GM18861 (cell line): ENCODE data around the gene PCNX2.
"Not testable (repeated sequence)": the region's sequence is repeated elsewhere in the genome, so short reads cannot be mapped to it uniquely, and the experiment has no call there.

ENCODE experiments used
- ATAC-seq: cut with Tn5 transposase; IDR thresholded peaks from one replicate; pipeline ENCODE4 v1.9.1; 2021; ENCODE audit not compliant: unreplicated experiment

Gene PCNX2

DNA sequence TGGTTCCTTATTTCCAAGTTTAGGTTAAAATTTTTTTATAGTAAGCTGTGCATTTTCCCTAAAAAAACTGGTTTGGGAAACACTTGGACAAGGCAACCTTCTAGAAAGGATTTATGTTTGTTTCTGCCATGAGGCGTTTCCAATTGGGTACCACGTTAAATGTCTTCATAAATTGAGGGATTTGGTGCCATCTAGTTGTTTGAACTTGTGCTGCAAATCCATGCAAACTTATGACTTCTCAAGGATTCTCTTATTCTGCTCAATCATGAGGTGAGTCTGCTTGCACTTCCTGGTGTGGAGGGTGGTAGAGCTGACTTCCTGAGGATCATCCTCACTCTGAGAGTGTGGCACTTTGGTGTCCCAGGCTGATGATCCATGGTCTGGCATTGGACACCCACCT lies 123.3 kb downstream of the PCNX2 start:
- ATAC-seq: no peak

DNA sequence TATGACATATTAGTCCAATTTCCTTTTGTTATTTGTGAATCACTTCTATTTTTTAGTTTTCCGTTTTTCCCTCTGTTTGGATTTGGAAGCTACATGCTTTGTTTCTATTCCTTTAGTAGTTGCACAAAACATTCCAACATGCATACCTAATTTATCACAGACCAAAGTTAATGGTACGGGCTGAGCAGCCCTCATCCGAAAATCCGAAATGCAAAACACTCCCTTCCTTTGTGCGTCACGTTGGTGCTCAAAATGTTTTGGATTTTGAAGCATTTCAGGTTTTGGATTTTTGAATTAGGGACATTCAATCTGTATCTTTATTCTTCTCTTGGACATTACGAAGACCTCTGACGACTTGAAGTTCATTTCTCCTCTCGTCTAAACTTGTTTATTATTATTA lies 124.8 kb downstream of the PCNX2 start:
- ATAC-seq: no peak

DNA sequence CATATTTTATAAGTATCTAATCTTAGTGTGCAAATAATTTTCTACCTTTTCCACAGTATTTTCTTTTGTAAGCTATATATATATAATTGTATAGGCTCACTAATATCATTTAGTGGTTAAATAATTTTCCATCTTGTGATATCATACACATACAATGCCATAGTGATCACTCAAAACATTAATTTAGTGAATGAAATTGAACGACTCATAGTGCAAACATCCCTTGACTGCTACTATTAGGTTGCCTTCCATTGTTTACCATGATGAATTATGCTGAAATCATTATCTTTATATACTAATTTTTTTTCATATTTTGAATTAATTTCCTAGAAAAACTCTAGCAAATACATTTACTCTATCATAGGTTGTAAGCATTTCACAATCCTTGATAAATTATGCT lies 127.1 kb downstream of the PCNX2 start:
- ATAC-seq: no peak

DNA sequence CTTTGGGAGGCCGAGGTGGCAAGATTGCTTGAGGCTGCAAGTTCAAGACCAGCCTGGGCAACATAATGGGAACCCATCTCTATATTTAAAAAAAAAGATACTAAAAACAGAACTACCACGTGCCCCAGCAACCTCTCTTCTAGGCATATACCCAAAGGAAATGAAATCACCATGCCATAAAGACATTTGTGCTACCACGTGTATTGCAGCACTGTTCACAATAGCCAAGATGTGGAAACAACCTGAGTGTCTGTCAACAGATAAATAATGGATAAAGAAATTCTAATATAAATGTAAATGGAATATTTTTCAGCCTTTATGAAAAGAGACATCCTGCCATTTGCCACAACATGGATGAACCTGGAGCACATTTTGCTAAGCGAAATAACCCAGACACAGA lies 128.6 kb downstream of the PCNX2 start:
- no peak for ATAC-seq

GRCh38 chr1:233163696-233164095 lies 131.8 kb downstream of the PCNX2 start:
- ATAC-seq: no peak

GRCh38 chr1:233158322-233158721 lies 137.2 kb downstream of the PCNX2 start:
- no peak for ATAC-seq

GRCh38 chr1:233157245-233157644 lies 138.3 kb downstream of the PCNX2 start:
- ATAC-seq: no peak

- no peak for ATAC-seq
Observed at GRCh38 chr1:233151861-233152260, 143.7 kb downstream of the PCNX2 start.

DNA sequence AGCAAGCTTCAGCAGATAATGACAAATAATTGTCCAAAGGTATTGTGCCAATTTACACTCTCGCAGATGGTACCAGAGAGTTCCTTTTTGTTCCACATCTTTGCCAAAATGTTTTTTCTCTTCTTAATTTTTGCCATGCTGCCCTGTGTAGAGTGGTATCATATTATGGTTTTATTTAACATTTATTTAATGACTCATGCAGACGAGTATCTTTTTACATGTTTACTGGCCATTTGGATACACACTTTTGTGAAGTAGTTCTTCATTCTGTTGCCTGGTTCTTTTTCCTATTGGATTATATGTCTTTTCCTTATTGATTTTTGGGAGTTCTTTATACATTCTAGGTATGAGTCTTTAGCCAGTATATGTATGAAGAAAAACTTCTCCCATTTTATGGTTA lies 151.1 kb downstream of the PCNX2 start:
- ATAC-seq: no peak

- ATAC-seq: no peak
Observed at GRCh38 chr1:233143241-233143640, 152.3 kb downstream of the PCNX2 start.

- ATAC-seq: no peak
Observed at GRCh38 chr1:233140974-233141373, 154.6 kb downstream of the PCNX2 start.

GRCh38 chr1:233140499-233140898 lies 155.0 kb downstream of the PCNX2 start:
- ATAC-seq: no peak

- no peak for ATAC-seq
Observed at GRCh38 chr1:233138788-233139585, 156.5 kb downstream of the PCNX2 start.

- ATAC-seq: no peak
Observed at GRCh38 chr1:233135833-233136232, 159.7 kb downstream of the PCNX2 start.

- no peak for ATAC-seq
Observed at GRCh38 chr1:233132445-233132844, 163.1 kb downstream of the PCNX2 start.

- not testable (repeated sequence) for ATAC-seq
Observed at GRCh38 chr1:233129031-233129430, 166.5 kb downstream of the PCNX2 start.

GRCh38 chr1:233127157-233127556 lies 168.4 kb downstream of the PCNX2 start:
- ATAC-seq: no peak

- no peak for ATAC-seq
Observed at GRCh38 chr1:233122779-233123178, 172.7 kb downstream of the PCNX2 start.

DNA sequence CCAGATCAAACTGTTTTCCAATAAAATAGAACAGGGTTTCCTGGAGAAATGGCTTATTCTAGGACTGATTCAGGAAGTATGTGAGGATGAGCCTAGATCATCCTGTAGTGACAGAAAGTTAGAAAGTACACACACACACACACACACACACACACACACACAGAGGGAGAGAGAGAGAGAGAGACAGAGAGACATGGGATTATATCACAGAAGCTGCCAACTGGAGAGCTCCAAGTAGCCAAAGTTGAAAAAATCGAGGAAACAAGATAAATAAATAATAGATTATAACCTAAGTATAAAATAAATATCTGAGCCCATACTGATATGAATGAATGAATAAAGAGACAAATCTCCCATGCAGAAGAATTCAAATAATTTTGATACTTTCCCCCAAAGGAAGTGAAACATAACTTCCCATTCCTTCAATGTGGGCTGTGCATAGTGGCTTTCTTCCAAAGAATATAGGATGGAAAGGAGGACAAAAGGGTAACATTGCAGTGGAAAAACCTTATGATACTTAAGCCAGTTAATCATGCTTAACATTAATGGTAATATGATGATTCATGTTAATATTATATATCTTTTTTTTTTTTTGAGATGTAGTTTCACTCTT lies 173.5 kb downstream of the PCNX2 start:
- no peak for ATAC-seq

DNA sequence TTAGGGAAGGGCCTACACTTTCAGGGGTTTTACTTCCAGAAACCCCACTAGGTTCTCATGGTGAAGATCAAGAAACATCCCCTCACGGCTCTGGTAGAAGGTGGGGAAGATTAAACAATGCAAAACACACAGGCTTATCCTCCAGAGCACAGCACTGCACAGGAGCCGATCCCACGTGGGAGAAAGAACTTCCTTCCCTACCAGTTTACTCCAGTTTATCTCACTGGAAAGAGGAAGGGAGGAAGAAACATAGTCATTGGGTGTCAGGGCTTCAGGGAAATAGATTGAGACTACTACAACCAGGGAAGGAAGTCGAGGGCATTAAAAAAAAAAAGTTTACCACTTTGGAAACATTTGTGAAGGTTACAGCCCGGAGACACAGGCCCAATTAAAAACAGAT lies 180.7 kb downstream of the PCNX2 start:
- ATAC-seq: no peak

DNA sequence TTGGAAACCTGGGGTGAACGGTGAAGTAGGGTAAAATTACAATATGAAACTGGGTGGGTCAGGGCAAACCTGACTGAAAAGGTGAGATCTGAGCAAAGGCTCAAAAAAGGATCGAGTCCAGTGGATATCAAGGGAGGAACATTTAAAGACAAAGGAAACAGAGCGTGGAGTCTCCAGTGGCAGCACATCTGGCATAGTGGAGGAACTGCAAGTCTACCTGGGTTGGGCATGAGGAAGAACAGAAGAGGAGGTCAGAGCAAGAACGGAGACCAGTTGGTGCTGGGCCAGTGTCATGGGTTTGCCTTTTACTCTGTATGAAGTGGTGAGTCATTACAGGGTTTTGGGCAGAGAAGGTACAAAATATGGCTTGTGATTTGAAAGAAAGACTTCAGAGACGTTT lies 181.4 kb downstream of the PCNX2 start:
- ATAC-seq: no peak

GRCh38 chr1:233113009-233113879 lies 182.3 kb downstream of the PCNX2 start:
- ATAC-seq: peak; percentile 90
